Mucosa of stomach (tissue), 1 donor: ENCODE results near the gene ALS2CL.
"Not testable (repeated sequence)": the region's sequence is repeated elsewhere in the genome, so short reads cannot be mapped to it uniquely, and the experiment has no call there.

Experiments used
- H3K27me3 ChIP-seq: one replicate; pipeline ENCODE4 v1.7.0; 2013; ENCODE audit warnings: mild to moderate bottlenecking, low read length; ENCODE audit not compliant: control insufficient read depth, insufficient read depth
- H3K36me3 ChIP-seq: one replicate; pipeline ENCODE4 v1.7.0; 2013; ENCODE audit warnings: low read length; ENCODE audit not compliant: control insufficient read depth, insufficient read depth
- H3K4me1 ChIP-seq: one replicate; pipeline ENCODE4 v1.7.0; 2013; ENCODE audit warnings: mild to moderate bottlenecking, low read length; ENCODE audit not compliant: control insufficient read depth, insufficient read depth
- H3K4me3 ChIP-seq: one replicate; pipeline ENCODE4 v1.7.0; 2013; ENCODE audit warnings: low read length
- H3K9ac ChIP-seq: one replicate; pipeline ENCODE4 v1.7.0; 2013; ENCODE audit warnings: mild to moderate bottlenecking, low read length, moderate library complexity
- H3K9me3 ChIP-seq: one replicate; pipeline ENCODE4 v1.7.0; 2013; ENCODE audit warnings: mild to moderate bottlenecking, low read length, moderate library complexity; ENCODE audit not compliant: control insufficient read depth
- donor health status: Pancreatic carcinoma.

Gene ALS2CL

GRCh38 chr3:46693038-46693891 lies at the start of gene ALS2CL:
Gene ALS2CL, minus strand, starts transcription at chr3:46693679. Its CDS starts 4,239 bp downstream, at chr3:46689440.
- Histone ChIP-seq H3K9ac (peak within 1 kb of the TSS; percentile 89), H3K36me3 (no peaks in the 10 kb centered on the region), H3K4me3 (peak within 1 kb of the TSS; percentile 87), H3K27me3 (no peaks in the 10 kb centered on the region), H3K4me1 (peaks cover 45% of the 10 kb centered on the region), H3K9me3 (no peaks in the 10 kb centered on the region)

GRCh38 chr3:46742992-46743585 lies 49.6 kb upstream of the ALS2CL start:
- Histone ChIP-seq H3K27me3 (no peaks in the 10 kb centered on the region), H3K9ac (no peak overlapping the region), H3K4me1 (no peaks in the 10 kb centered on the region), H3K9me3 (no peaks in the 10 kb centered on the region), H3K4me3 (no peak overlapping the region), H3K36me3 (no peaks in the 10 kb centered on the region)

GRCh38 chr3:46739565-46739964 lies 46.1 kb upstream of the ALS2CL start:
- not testable (repeated sequence) for H3K4me3 ChIP-seq, H3K9me3 ChIP-seq, H3K9ac ChIP-seq, H3K27me3 ChIP-seq, H3K4me1 ChIP-seq, H3K36me3 ChIP-seq

- H3K9ac ChIP-seq, result no peak overlapping the region
- no peaks in the 10 kb centered on the region for H3K4me1 ChIP-seq
- H3K4me3 ChIP-seq, result no peak overlapping the region
- no peaks in the 10 kb centered on the region for H3K36me3 ChIP-seq
- no peaks in the 10 kb centered on the region for H3K9me3 ChIP-seq
- no peaks in the 10 kb centered on the region for H3K27me3 ChIP-seq
Measured at GRCh38 chr3:46737329-46737731, 43.9 kb upstream of the ALS2CL start.

- Histone ChIP-seq H3K4me1 (no peaks in the 10 kb centered on the region), H3K36me3 (no peaks in the 10 kb centered on the region), H3K9ac (no peak overlapping the region), H3K27me3 (no peaks in the 10 kb centered on the region), H3K9me3 (no peaks in the 10 kb centered on the region), H3K4me3 (no peak overlapping the region)
Measured at GRCh38 chr3:46736006-46736872, 42.8 kb upstream of the ALS2CL start.

- Histone ChIP-seq H3K9ac (no peak overlapping the region), H3K4me1 (no peaks in the 10 kb centered on the region), H3K27me3 (no peaks in the 10 kb centered on the region), H3K9me3 (no peaks in the 10 kb centered on the region), H3K4me3 (no peak overlapping the region), H3K36me3 (no peaks in the 10 kb centered on the region)
Measured at GRCh38 chr3:46734773-46735172, 41.3 kb upstream of the ALS2CL start.

GRCh38 chr3:46733026-46733800 lies 39.7 kb upstream of the ALS2CL start:
- Histone ChIP-seq H3K4me1 (no peaks in the 10 kb centered on the region), H3K27me3 (no peaks in the 10 kb centered on the region), H3K36me3 (no peaks in the 10 kb centered on the region), H3K9ac (no peak overlapping the region), H3K9me3 (no peaks in the 10 kb centered on the region), H3K4me3 (no peak overlapping the region)

- no peaks in the 10 kb centered on the region for H3K36me3 ChIP-seq
- no peak overlapping the region for H3K4me3 ChIP-seq
- H3K4me1 ChIP-seq, result no peaks in the 10 kb centered on the region
- H3K27me3 ChIP-seq, result no peaks in the 10 kb centered on the region
- no peaks in the 10 kb centered on the region for H3K9me3 ChIP-seq
- H3K9ac ChIP-seq, result no peak overlapping the region
Measured at GRCh38 chr3:46731795-46732194, 38.3 kb upstream of the ALS2CL start.

- H3K4me1 ChIP-seq, result no peaks in the 10 kb centered on the region
- no peak overlapping the region for H3K4me3 ChIP-seq
- no peaks in the 10 kb centered on the region for H3K36me3 ChIP-seq
- no peak overlapping the region for H3K9ac ChIP-seq
- no peaks in the 10 kb centered on the region for H3K27me3 ChIP-seq
- no peaks in the 10 kb centered on the region for H3K9me3 ChIP-seq
Measured at GRCh38 chr3:46730819-46731218, 37.3 kb upstream of the ALS2CL start.

GRCh38 chr3:46729038-46729437 lies 35.6 kb upstream of the ALS2CL start:
- H3K36me3 ChIP-seq, result no peaks in the 10 kb centered on the region
- no peaks in the 10 kb centered on the region for H3K4me1 ChIP-seq
- H3K27me3 ChIP-seq, result no peaks in the 10 kb centered on the region
- no peak overlapping the region for H3K9ac ChIP-seq
- H3K4me3 ChIP-seq, result no peak overlapping the region
- no peaks in the 10 kb centered on the region for H3K9me3 ChIP-seq

- Histone ChIP-seq H3K4me3 (no peak overlapping the region), H3K4me1 (no peaks in the 10 kb centered on the region), H3K27me3 (no peaks in the 10 kb centered on the region), H3K9me3 (no peaks in the 10 kb centered on the region), H3K9ac (no peak overlapping the region), H3K36me3 (no peaks in the 10 kb centered on the region)
Measured at GRCh38 chr3:46725621-46726314, 32.3 kb upstream of the ALS2CL start.
